GM12878 (cell line): ENCODE results near the gene INTS6. TPM values are rescaled to one million over a fixed set of nuclear protein-coding genes. Genes with fewer than 3 reads are reported as not detected.

Source experiments
- ASH2L ChIP-seq: fragments of 300-600, 200-600 bp; sonication (generic); IDR thresholded peaks from 2 replicates; pipeline ENCODE4 v1.6.1; 2017; ENCODE audit warnings: low read depth, mild to moderate bottlenecking, borderline replicate concordance
- BCL3 ChIP-seq: IDR thresholded peaks from 2 replicates; pipeline ENCODE4 v1.6.1; 2011; ENCODE audit warnings: borderline replicate concordance, low read depth, mild to moderate bottlenecking, moderate library complexity, low read length; ENCODE audit not compliant: insufficient read depth, poor library complexity, severe bottlenecking
- CBX3 ChIP-seq: fragments of 200-600 bp; sonication (generic); IDR thresholded peaks from 2 replicates; pipeline ENCODE4 v1.6.1; 2016; ENCODE audit warnings: low read depth, borderline replicate concordance
- CHD1 ChIP-seq: IDR thresholded peaks from 2 replicates; pipeline ENCODE4 v1.6.1; 2012; ENCODE audit warnings: low read depth, low read length, improper control_type of control experiment
- HDAC2 ChIP-seq: fragments of 200-600 bp; sonication (generic); IDR thresholded peaks from 2 replicates; pipeline ENCODE4 v1.6.1; 2017
- HDAC6 ChIP-seq: fragments of 200-600 bp; sonication (generic); IDR thresholded peaks from one replicate; pipeline ENCODE4 v1.8.0; 2017; ENCODE audit warnings: antibody characterized with exemption; ENCODE audit not compliant: unreplicated experiment
- KAT2A ChIP-seq: conservative IDR thresholded peaks from 2 replicates; pipeline ENCODE4 v1.6.1; 2011; ENCODE audit warnings: low read depth, low read length; ENCODE audit not compliant: control insufficient read depth
- MEF2A ChIP-seq: IDR thresholded peaks from 2 replicates; pipeline ENCODE4 v1.6.1; 2011; ENCODE audit warnings: low read depth, mild to moderate bottlenecking, low read length, moderate library complexity; ENCODE audit not compliant: insufficient read depth
- MEF2B ChIP-seq: fragments of 450-650 bp; IDR thresholded peaks from 2 replicates; pipeline ENCODE4 v1.6.1; 2018; ENCODE audit warnings: mild to moderate bottlenecking, moderate library complexity; ENCODE audit not compliant: partially characterized antibody, poor library complexity, severe bottlenecking
- MXI1 ChIP-seq: fragments of 150-350 bp; IDR thresholded peaks from 2 replicates; pipeline ENCODE4 v1.6.1; 2011; ENCODE audit warnings: low read depth, mild to moderate bottlenecking, inconsistent platforms, low read length, improper control_type of control experiment
- NKRF ChIP-seq: fragments of 450-650 bp; conservative IDR thresholded peaks from 2 replicates; pipeline ENCODE4 v1.6.1; 2017; ENCODE audit warnings: mild to moderate bottlenecking, moderate library complexity
- PAX8 ChIP-seq: fragments of 450-650 bp; IDR thresholded peaks from 2 replicates; pipeline ENCODE4 v1.6.1; 2017; ENCODE audit warnings: mild to moderate bottlenecking, moderate library complexity
- POU2F2 ChIP-seq: IDR thresholded peaks from 3 replicates; pipeline ENCODE4 v1.6.1; 2011; ENCODE audit warnings: low read depth, mild to moderate bottlenecking, low read length, borderline replicate concordance
- SMAD1 ChIP-seq: fragments of 450-650 bp; IDR thresholded peaks from 2 replicates; pipeline ENCODE4 v1.6.1; 2018; ENCODE audit warnings: mild to moderate bottlenecking, low read depth; ENCODE audit not compliant: partially characterized antibody
- SP1 ChIP-seq: IDR thresholded peaks from one replicate; pipeline ENCODE4 v1.6.1; 2011; ENCODE audit warnings: low read depth, low read length
- TARDBP ChIP-seq: IDR thresholded peaks from 2 replicates; pipeline ENCODE4 v1.6.1; 2016; ENCODE audit warnings: borderline replicate concordance
- USF2 ChIP-seq: IDR thresholded peaks from 2 replicates; pipeline ENCODE4 v1.6.1; 2011; ENCODE audit warnings: low read depth, low read length, improper control_type of control experiment, borderline replicate concordance
- ZNF217 ChIP-seq: fragments of 450-650 bp; IDR thresholded peaks from 2 replicates; pipeline ENCODE4 v1.6.1; 2017; ENCODE audit warnings: antibody characterized with exemption, mild to moderate bottlenecking
- ZNF274 ChIP-seq: IDR thresholded peaks from one replicate; pipeline ENCODE4 v1.8.0; 2011; ENCODE audit not compliant: insufficient read length, insufficient read depth
- ZNF384 ChIP-seq: IDR thresholded peaks from 2 replicates; pipeline ENCODE4 v1.6.1; 2012; ENCODE audit warnings: low read depth, mild to moderate bottlenecking, low read length, improper control_type of control experiment, borderline replicate concordance
- polyA plus RNA-seq, 11 experiments: library from polyadenylated mRNA; depleted of rRNA in 4 of 11; unstranded in 6 of 11; stranded (reverse) in 5 of 11; fragments of >200 nt; fragmentation: Nextera tagmentation in 4 of 11; fragmentation: Illumina TruSeq in 1 of 11; extraction: Ambion mirVana in 4 of 11; extraction: Trizol in 1 of 11; gene quantifications; 1 replicate in 1 of 11; 2 replicates in 10 of 11; pipeline versions ENCODE4 v1.2.1 to v1.2.3, GENCODE V29; 2011 to 2016; ENCODE audit warnings: inconsistent platforms in 2 of 11, missing spikeins in 2 of 11, low read depth in 1 of 11
- total RNA-seq, 4 experiments: library from RNA; depleted of rRNA in 3 of 4; stranded (reverse); fragments of >200 nt in 3 of 4; fragmentation: Illumina TruSeq in 1 of 4; extraction: Trizol in 1 of 4; gene quantifications; 2 replicates each; pipeline versions ENCODE4 v1.2.1 to v1.2.3, GENCODE V29; 2013 to 2021
- TF ChIP-seq, protein P1 (sequence below): fragments of 450-650 bp; IDR thresholded peaks from 2 replicates; pipeline ENCODE4 v1.6.1; 2017; ENCODE audit warnings: low read depth, mild to moderate bottlenecking, moderate library complexity
- TF ChIP-seq, protein P2 (sequence below): fragments of 450-650 bp; formaldehyde crosslinking; IDR thresholded peaks from 2 replicates; pipeline ENCODE4 v1.5.0; 2022; ENCODE audit warnings: mild to moderate bottlenecking, missing genetic modification characterization

INTS6 gene
- total and polyA plus RNA-seq, 10 of the 15 experiments (the other 5 are each of a cell fraction or from before 2014, with no cell fraction given): 7.2 to 57.7 (median 30.9) TPM

- TF ChIP-seq NKRF: no peak
- no peak for TF ChIP-seq SMAD1
- no peak for TF ChIP-seq KAT2A
- TF ChIP-seq HDAC2: no peak
- peak; percentile 32; the same call in 1 of the 2 replicates for TF ChIP-seq MXI1
- no peak for TF ChIP-seq BCL3
- no peak for TF ChIP-seq SP1
- TF ChIP-seq, protein P1, sequence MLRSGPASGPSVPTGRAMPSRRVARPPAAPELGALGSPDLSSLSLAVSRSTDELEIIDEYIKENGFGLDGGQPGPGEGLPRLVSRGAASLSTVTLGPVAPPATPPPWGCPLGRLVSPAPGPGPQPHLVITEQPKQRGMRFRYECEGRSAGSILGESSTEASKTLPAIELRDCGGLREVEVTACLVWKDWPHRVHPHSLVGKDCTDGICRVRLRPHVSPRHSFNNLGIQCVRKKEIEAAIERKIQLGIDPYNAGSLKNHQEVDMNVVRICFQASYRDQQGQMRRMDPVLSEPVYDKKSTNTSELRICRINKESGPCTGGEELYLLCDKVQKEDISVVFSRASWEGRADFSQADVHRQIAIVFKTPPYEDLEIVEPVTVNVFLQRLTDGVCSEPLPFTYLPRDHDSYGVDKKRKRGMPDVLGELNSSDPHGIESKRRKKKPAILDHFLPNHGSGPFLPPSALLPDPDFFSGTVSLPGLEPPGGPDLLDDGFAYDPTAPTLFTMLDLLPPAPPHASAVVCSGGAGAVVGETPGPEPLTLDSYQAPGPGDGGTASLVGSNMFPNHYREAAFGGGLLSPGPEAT: peak; percentile 18
- no peak for TF ChIP-seq ZNF217
- no peak for TF ChIP-seq HDAC6
- no peak for TF ChIP-seq CHD1
- TF ChIP-seq USF2: peak; percentile 31; the same call in 1 of the 2 replicates
- no peak for TF ChIP-seq ZNF274
- 0 out of 2 replicates have a peak, but pooled peaks have one; percentile 28 for TF ChIP-seq MEF2A
- no peak for TF ChIP-seq CBX3
- no peak for TF ChIP-seq PAX8
- TF ChIP-seq ZNF384: peak; percentile 50
- peak; percentile 29; the same call in 1 of the 3 replicates for TF ChIP-seq POU2F2
- TF ChIP-seq TARDBP: no peak
- no peak for TF ChIP-seq MEF2B
- TF ChIP-seq, protein P2, sequence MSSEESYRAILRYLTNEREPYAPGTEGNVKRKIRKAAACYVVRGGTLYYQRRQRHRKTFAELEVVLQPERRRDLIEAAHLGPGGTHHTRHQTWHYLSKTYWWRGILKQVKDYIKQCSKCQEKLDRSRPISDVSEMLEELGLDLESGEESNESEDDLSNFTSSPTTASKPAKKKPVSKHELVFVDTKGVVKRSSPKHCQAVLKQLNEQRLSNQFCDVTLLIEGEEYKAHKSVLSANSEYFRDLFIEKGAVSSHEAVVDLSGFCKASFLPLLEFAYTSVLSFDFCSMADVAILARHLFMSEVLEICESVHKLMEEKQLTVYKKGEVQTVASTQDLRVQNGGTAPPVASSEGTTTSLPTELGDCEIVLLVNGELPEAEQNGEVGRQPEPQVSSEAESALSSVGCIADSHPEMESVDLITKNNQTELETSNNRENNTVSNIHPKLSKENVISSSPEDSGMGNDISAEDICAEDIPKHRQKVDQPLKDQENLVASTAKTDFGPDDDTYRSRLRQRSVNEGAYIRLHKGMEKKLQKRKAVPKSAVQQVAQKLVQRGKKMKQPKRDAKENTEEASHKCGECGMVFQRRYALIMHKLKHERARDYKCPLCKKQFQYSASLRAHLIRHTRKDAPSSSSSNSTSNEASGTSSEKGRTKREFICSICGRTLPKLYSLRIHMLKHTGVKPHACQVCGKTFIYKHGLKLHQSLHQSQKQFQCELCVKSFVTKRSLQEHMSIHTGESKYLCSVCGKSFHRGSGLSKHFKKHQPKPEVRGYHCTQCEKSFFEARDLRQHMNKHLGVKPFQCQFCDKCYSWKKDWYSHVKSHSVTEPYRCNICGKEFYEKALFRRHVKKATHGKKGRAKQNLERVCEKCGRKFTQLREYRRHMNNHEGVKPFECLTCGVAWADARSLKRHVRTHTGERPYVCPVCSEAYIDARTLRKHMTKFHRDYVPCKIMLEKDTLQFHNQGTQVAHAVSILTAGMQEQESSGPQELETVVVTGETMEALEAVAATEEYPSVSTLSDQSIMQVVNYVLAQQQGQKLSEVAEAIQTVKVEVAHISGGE: no peak
- TF ChIP-seq ASH2L: no peak
These were observed 121.4 kb downstream of the INTS6 start (continued) for GRCh38 chr13:51331354-51331861.
